Measurements from ENCODE around the gene USH2A. TPM values are rescaled to one million over a fixed set of nuclear protein-coding genes. Genes with fewer than 3 reads are reported as not detected.

The USH2A gene
- total RNA-seq, 1 donor from 2014 or later, result 0.04 TPM

- Histone ChIP-seq H3K4me1 (no peaks in the 10 kb centered on the region), H3K4me2 (no peak overlapping the region), H4K20me1 (ENCODE audit: low read depth) (no peaks in the 10 kb centered on the region), H3K79me2 (ENCODE audit: low read depth) (no peaks in the 10 kb centered on the region), H3F3A (ENCODE audit: low read depth) (no peaks in the 10 kb centered on the region), H3K27ac (no peak overlapping the region), H3K4me3 (no peak overlapping the region), H3K9ac (no peak overlapping the region), H2AFZ (replicated peaks) (no peak overlapping the region), H3K27me3 (no peaks in the 10 kb centered on the region), H3K9me3 (ENCODE audit: low read depth) (no peaks in the 10 kb centered on the region), H3K36me3 (no peaks in the 10 kb centered on the region)
- Mint-ChIP-seq H3K36me3 (no peaks in the 10 kb centered on the region), H3K27ac (no peak overlapping the region), H3K4me3 (no peak overlapping the region), H3K27me3 (ENCODE audit: insufficient read depth, low read depth) (no peaks in the 10 kb centered on the region), H3K9me3 (no peaks in the 10 kb centered on the region), H3K4me1 (peaks cover 8% of the 10 kb centered on the region)
- no peak for TF ChIP-seq EZH2phosphoT487 (IDR thresholded peaks at IDR 0.05)
- peak; percentile 53 for TF ChIP-seq CTCF (IDR thresholded peaks at IDR 0.05)
- peak; percentile 38 for DNase-seq (ENCODE audit: low spot score)
Measured at GRCh38 chr1:215992620-215993019, 430.6 kb downstream of the USH2A start.

- Mint-ChIP-seq H3K4me1 (no peaks in the 10 kb centered on the region), H3K27ac (no peak overlapping the region)
Measured at GRCh38 chr1:215987092-215987875, 436.0 kb downstream of the USH2A start.

GRCh38 chr1:215986401-215986800, 436.8 kb downstream of the USH2A start:
- no peaks in the 10 kb centered on the region for H3K9me3 Mint-ChIP-seq
- H3K4me1 ChIP-seq, result no peaks in the 10 kb centered on the region
- no peaks in the 10 kb centered on the region for H3K27me3 ChIP-seq
- no peaks in the 10 kb centered on the region for H3K36me3 ChIP-seq
- no peak overlapping the region for H3K4me2 ChIP-seq
- H4K20me1 ChIP-seq (ENCODE audit: low read depth), result no peaks in the 10 kb centered on the region
- H3K9me3 ChIP-seq (ENCODE audit: low read depth), result no peaks in the 10 kb centered on the region
- H3K27ac Mint-ChIP-seq, result no peak overlapping the region
- H3K4me3 Mint-ChIP-seq, result no peak overlapping the region
- H2AFZ ChIP-seq (replicated peaks), result no peak overlapping the region
- no peaks in the 10 kb centered on the region for H3K27me3 Mint-ChIP-seq (ENCODE audit: insufficient read depth, low read depth)
- H3K4me1 Mint-ChIP-seq, result no peaks in the 10 kb centered on the region
- no peaks in the 10 kb centered on the region for H3F3A ChIP-seq (ENCODE audit: low read depth)
- no peak overlapping the region for H3K27ac ChIP-seq
- no peak overlapping the region for H3K9ac ChIP-seq
- TF ChIP-seq EZH2phosphoT487 (IDR thresholded peaks at IDR 0.05), result no peak
- no peak for TF ChIP-seq EZH2 (IDR thresholded peaks at IDR 0.05)
- no peak for TF ChIP-seq CTCF (IDR thresholded peaks at IDR 0.05)
- no peaks in the 10 kb centered on the region for H3K79me2 ChIP-seq (ENCODE audit: low read depth)
- no peak for DNase-seq (ENCODE audit: low spot score)
- H3K36me3 Mint-ChIP-seq, result no peaks in the 10 kb centered on the region
- H3K4me3 ChIP-seq, result no peak overlapping the region

More at GRCh38 chr1:215987092-215987875, 436.0 kb downstream of the USH2A start:
- Mint-ChIP-seq H3K36me3 (no peaks in the 10 kb centered on the region), H3K27me3 (ENCODE audit: insufficient read depth, low read depth) (no peaks in the 10 kb centered on the region), H3K4me3 (no peak overlapping the region), H3K9me3 (no peaks in the 10 kb centered on the region)
- Histone ChIP-seq H3K36me3 (no peaks in the 10 kb centered on the region), H3K27me3 (no peaks in the 10 kb centered on the region), H3K79me2 (ENCODE audit: low read depth) (no peaks in the 10 kb centered on the region), H3K4me2 (no peak overlapping the region), H3K9me3 (ENCODE audit: low read depth) (no peaks in the 10 kb centered on the region), H2AFZ (replicated peaks) (no peak overlapping the region), H3K27ac (no peak overlapping the region), H4K20me1 (ENCODE audit: low read depth) (no peaks in the 10 kb centered on the region), H3K4me1 (no peaks in the 10 kb centered on the region), H3K4me3 (no peak overlapping the region), H3F3A (ENCODE audit: low read depth) (no peaks in the 10 kb centered on the region), H3K9ac (no peak overlapping the region)
- DNase-seq (ENCODE audit: low spot score), result no peak
- TF ChIP-seq EZH2phosphoT487 (IDR thresholded peaks at IDR 0.05), result no peak
- no peak for TF ChIP-seq EZH2 (IDR thresholded peaks at IDR 0.05)
- TF ChIP-seq CTCF (IDR thresholded peaks at IDR 0.05), result no peak
